ENCODE results near the gene FAM76B. TPM values are rescaled to one million over a fixed set of nuclear protein-coding genes. Genes with fewer than 3 reads are reported as not detected.

FAM76B gene
- total RNA-seq, 1 donor from 2014 or later: 139 TPM

DNA sequence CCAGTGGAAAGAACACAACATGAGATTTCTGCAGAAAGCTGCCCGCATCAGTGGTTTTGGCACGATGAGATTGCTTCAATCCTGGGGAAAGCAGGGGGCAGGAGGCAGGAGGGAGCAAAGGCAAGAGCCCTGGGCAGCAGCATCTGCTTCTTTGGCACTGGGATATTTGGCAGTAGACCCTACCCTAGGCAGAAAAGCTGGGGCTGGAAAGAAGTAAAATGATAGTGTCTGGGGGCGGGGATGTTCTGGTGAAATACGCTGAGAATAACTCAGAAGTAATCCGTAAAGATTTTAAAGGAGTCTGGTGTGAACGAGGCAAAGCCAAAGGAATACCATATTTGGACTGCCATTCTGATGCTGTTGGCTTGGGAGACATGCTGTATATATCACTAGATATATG lies 62.0 kb downstream of the FAM76B start:
- no peak for DNase-seq (ENCODE audit: low spot score)
- no peaks in the 10 kb centered on the region for H3K27me3 ChIP-seq
- no peaks in the 10 kb centered on the region for H3K79me2 ChIP-seq (ENCODE audit: low read depth)
- TF ChIP-seq EZH2 (IDR thresholded peaks at IDR 0.05) (no peak), EZH2phosphoT487 (IDR thresholded peaks at IDR 0.05) (no peak)
- TF ChIP-seq, protein P1, sequence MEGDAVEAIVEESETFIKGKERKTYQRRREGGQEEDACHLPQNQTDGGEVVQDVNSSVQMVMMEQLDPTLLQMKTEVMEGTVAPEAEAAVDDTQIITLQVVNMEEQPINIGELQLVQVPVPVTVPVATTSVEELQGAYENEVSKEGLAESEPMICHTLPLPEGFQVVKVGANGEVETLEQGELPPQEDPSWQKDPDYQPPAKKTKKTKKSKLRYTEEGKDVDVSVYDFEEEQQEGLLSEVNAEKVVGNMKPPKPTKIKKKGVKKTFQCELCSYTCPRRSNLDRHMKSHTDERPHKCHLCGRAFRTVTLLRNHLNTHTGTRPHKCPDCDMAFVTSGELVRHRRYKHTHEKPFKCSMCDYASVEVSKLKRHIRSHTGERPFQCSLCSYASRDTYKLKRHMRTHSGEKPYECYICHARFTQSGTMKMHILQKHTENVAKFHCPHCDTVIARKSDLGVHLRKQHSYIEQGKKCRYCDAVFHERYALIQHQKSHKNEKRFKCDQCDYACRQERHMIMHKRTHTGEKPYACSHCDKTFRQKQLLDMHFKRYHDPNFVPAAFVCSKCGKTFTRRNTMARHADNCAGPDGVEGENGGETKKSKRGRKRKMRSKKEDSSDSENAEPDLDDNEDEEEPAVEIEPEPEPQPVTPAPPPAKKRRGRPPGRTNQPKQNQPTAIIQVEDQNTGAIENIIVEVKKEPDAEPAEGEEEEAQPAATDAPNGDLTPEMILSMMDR (IDR thresholded peaks at IDR 0.05): no peak
- no peaks in the 10 kb centered on the region for H3K4me1 ChIP-seq
- no peak overlapping the region for H2AFZ ChIP-seq (replicated peaks)
- H4K20me1 ChIP-seq (ENCODE audit: low read depth): no peaks in the 10 kb centered on the region
- no peaks in the 10 kb centered on the region for H3K36me3 Mint-ChIP-seq
- H3K9ac ChIP-seq: no peak overlapping the region
- H3K27ac ChIP-seq: no peak overlapping the region
- H3K9me3 Mint-ChIP-seq: no peaks in the 10 kb centered on the region
- H3K4me1 Mint-ChIP-seq: no peaks in the 10 kb centered on the region
- H3K36me3 ChIP-seq: no peaks in the 10 kb centered on the region
- no peaks in the 10 kb centered on the region for H3F3A ChIP-seq (ENCODE audit: low read depth)
- H3K27me3 Mint-ChIP-seq (ENCODE audit: insufficient read depth, low read depth): peaks cover 2% of the 10 kb centered on the region
- no peak overlapping the region for H3K4me2 ChIP-seq
- H3K4me3 Mint-ChIP-seq: no peak overlapping the region
- no peak overlapping the region for H3K4me3 ChIP-seq
- no peak overlapping the region for H3K27ac Mint-ChIP-seq
- no peaks in the 10 kb centered on the region for H3K9me3 ChIP-seq (ENCODE audit: low read depth)

- H3K36me3 Mint-ChIP-seq: no peaks in the 10 kb centered on the region
- H3F3A ChIP-seq (ENCODE audit: low read depth): no peaks in the 10 kb centered on the region
- no peak overlapping the region for H3K4me3 Mint-ChIP-seq
- TF ChIP-seq EZH2phosphoT487 (IDR thresholded peaks at IDR 0.05) (no peak), EZH2 (IDR thresholded peaks at IDR 0.05) (no peak)
- no peaks in the 10 kb centered on the region for H3K4me1 Mint-ChIP-seq
- no peak overlapping the region for H3K4me2 ChIP-seq
- no peaks in the 10 kb centered on the region for H3K9me3 Mint-ChIP-seq
- DNase-seq (ENCODE audit: low spot score): no peak
- H3K27ac ChIP-seq: no peak overlapping the region
- no peaks in the 10 kb centered on the region for H3K36me3 ChIP-seq
- no peaks in the 10 kb centered on the region for H4K20me1 ChIP-seq (ENCODE audit: low read depth)
- no peaks in the 10 kb centered on the region for H3K79me2 ChIP-seq (ENCODE audit: low read depth)
- peaks cover 2% of the 10 kb centered on the region for H3K27me3 Mint-ChIP-seq (ENCODE audit: insufficient read depth, low read depth)
- no peak overlapping the region for H3K27ac Mint-ChIP-seq
- no peaks in the 10 kb centered on the region for H3K27me3 ChIP-seq
- H3K9ac ChIP-seq: no peak overlapping the region
- no peak overlapping the region for H3K4me3 ChIP-seq
- H3K4me1 ChIP-seq: no peaks in the 10 kb centered on the region
- no peak overlapping the region for H2AFZ ChIP-seq (replicated peaks)
- H3K9me3 ChIP-seq (ENCODE audit: low read depth): no peaks in the 10 kb centered on the region
These were observed 62.5 kb downstream of the FAM76B start for GRCh38 chr11:95727111-95727510.

DNA sequence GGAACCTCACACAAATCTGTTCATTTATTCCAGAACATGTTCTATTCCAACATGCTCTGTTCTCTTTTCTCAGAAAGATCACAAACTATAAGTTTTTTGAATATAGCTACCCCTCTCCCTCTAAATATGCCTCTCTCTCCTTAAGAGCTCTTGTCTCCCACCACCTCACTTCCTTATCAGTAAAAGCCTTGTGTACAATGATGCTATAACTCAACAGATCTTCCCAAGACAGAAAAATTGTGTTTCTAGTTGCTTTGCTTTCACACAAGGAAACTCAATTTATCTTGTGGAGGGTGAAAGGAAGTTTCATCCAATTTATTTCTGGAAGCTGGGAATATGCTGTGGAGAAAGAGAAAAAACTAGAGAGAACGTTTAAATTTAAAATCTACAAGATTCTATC lies 64.4 kb downstream of the FAM76B start:
- Mint-ChIP-seq H3K36me3 (no peaks in the 10 kb centered on the region), H3K27me3 (ENCODE audit: insufficient read depth, low read depth) (peaks cover 2% of the 10 kb centered on the region), H3K9me3 (no peaks in the 10 kb centered on the region), H3K4me3 (no peak overlapping the region), H3K4me1 (no peaks in the 10 kb centered on the region), H3K27ac (no peak overlapping the region)
- Histone ChIP-seq H3K9me3 (ENCODE audit: low read depth) (no peaks in the 10 kb centered on the region), H3K79me2 (ENCODE audit: low read depth) (no peaks in the 10 kb centered on the region), H3K4me1 (no peaks in the 10 kb centered on the region), H3K27me3 (no peaks in the 10 kb centered on the region), H3K27ac (no peak overlapping the region), H4K20me1 (ENCODE audit: low read depth) (no peaks in the 10 kb centered on the region), H3K4me3 (no peak overlapping the region), H3K4me2 (no peak overlapping the region), H3F3A (ENCODE audit: low read depth) (no peaks in the 10 kb centered on the region), H3K36me3 (no peaks in the 10 kb centered on the region), H2AFZ (replicated peaks) (no peak overlapping the region), H3K9ac (no peak overlapping the region)
- TF ChIP-seq, protein P1 (IDR thresholded peaks at IDR 0.05): no peak
- TF ChIP-seq EZH2 (IDR thresholded peaks at IDR 0.05): no peak
- no peak for TF ChIP-seq EZH2phosphoT487 (IDR thresholded peaks at IDR 0.05)
- no peak for DNase-seq (ENCODE audit: low spot score)

- H2AFZ ChIP-seq (replicated peaks): no peak overlapping the region
- no peaks in the 10 kb centered on the region for H3K4me1 Mint-ChIP-seq
- no peak overlapping the region for H3K4me2 ChIP-seq
- H3K9me3 Mint-ChIP-seq: no peaks in the 10 kb centered on the region
- H3K36me3 Mint-ChIP-seq: no peaks in the 10 kb centered on the region
- no peaks in the 10 kb centered on the region for H4K20me1 ChIP-seq (ENCODE audit: low read depth)
- no peak overlapping the region for H3K27ac ChIP-seq
- H3K4me1 ChIP-seq: no peaks in the 10 kb centered on the region
- H3F3A ChIP-seq (ENCODE audit: low read depth): no peaks in the 10 kb centered on the region
- H3K4me3 ChIP-seq: no peak overlapping the region
- no peaks in the 10 kb centered on the region for H3K79me2 ChIP-seq (ENCODE audit: low read depth)
- no peaks in the 10 kb centered on the region for H3K27me3 ChIP-seq
- no peak overlapping the region for H3K27ac Mint-ChIP-seq
- TF ChIP-seq EZH2 (IDR thresholded peaks at IDR 0.05) (no peak), EZH2phosphoT487 (IDR thresholded peaks at IDR 0.05) (no peak)
- TF ChIP-seq, protein P1 (IDR thresholded peaks at IDR 0.05): no peak
- peaks cover 2% of the 10 kb centered on the region for H3K27me3 Mint-ChIP-seq (ENCODE audit: insufficient read depth, low read depth)
- no peak for DNase-seq (ENCODE audit: low spot score)
- no peaks in the 10 kb centered on the region for H3K9me3 ChIP-seq (ENCODE audit: low read depth)
- no peak overlapping the region for H3K4me3 Mint-ChIP-seq
- no peak overlapping the region for H3K9ac ChIP-seq
- H3K36me3 ChIP-seq: no peaks in the 10 kb centered on the region
These were observed 66.1 kb downstream of the FAM76B start for GRCh38 chr11:95723361-95723942.
